Natural killer cell (primary cell): ENCODE measurements around the gene SLC2A13. TPM values are rescaled to one million over a fixed set of nuclear protein-coding genes. Genes with fewer than 3 reads are reported as not detected.

Experiments used
- ATAC-seq, 3 donors: fragments of 150-1000 bp in 2 of 3; fragments of 200-7000 bp in 1 of 3; cut with Tn5 transposase; 1 replicate in 1 of 3; 2 replicates in 2 of 3; pipeline ENCODE4 v1.10.0; 2021; ENCODE audit warnings: mild to moderate bottlenecking in 2 of 3, moderate library complexity in 2 of 3
- DNase-seq, 2 donors: peaks; one replicate each; pipeline versions ENCODE4 v3.0.0 to v3.0.0-alpha.2; 2013 to 2021; ENCODE audit warnings: mixed read lengths in 1 of 2
- H3K27ac ChIP-seq: one replicate; pipeline ENCODE4 v1.5.1; 2013; ENCODE audit warnings: mild to moderate bottlenecking, low read length
- H3K27me3 ChIP-seq: one replicate; pipeline ENCODE4 v1.6.1; 2013; ENCODE audit warnings: low read length; ENCODE audit not compliant: control insufficient read depth, insufficient read depth
- H3K36me3 ChIP-seq: one replicate; pipeline ENCODE4 v1.6.1; 2013; ENCODE audit warnings: low read length; ENCODE audit not compliant: control insufficient read depth, insufficient read depth
- H3K4me1 ChIP-seq: one replicate; pipeline ENCODE4 v1.6.1; 2013; ENCODE audit warnings: low read length; ENCODE audit not compliant: control insufficient read depth, insufficient read depth
- H3K4me3 ChIP-seq: one replicate; pipeline ENCODE4 v1.5.1; 2013; ENCODE audit warnings: low read length
- H3K9me3 ChIP-seq: one replicate; pipeline ENCODE4 v1.6.1; 2013; ENCODE audit warnings: low read length; ENCODE audit not compliant: control insufficient read depth, insufficient read depth
- H3K27ac Mint-ChIP-seq, 2 donors: one replicate each; pipeline ENCODE4 v1.8.0; 2022; ENCODE audit warnings: mild to moderate bottlenecking in 2 of 2, mixed read lengths in 2 of 2, moderate library complexity in 1 of 2
- H3K27me3 Mint-ChIP-seq, 2 donors: one replicate each; pipeline ENCODE4 v1.8.0; 2022; ENCODE audit warnings: low read depth in 2 of 2, mixed read lengths in 2 of 2
- H3K36me3 Mint-ChIP-seq: one replicate; pipeline ENCODE4 v1.8.0; 2022; ENCODE audit warnings: mixed read lengths
- H3K4me1 Mint-ChIP-seq, 2 donors: one replicate each; pipeline ENCODE4 v1.8.0; 2022; ENCODE audit warnings: mixed read lengths in 2 of 2
- H3K4me3 Mint-ChIP-seq: one replicate; pipeline ENCODE4 v1.8.0; 2022; ENCODE audit warnings: mild to moderate bottlenecking, moderate library complexity, mixed read lengths
- H3K9me3 Mint-ChIP-seq, 2 donors: one replicate each; pipeline ENCODE4 v1.8.0; 2022; ENCODE audit warnings: mixed read lengths in 2 of 2
- WGBS: methylation state at CpG from one replicate; pipeline ENCODE4 v1.1.7; 2013; ENCODE audit warnings: missing lambda C conversion rate; ENCODE audit not compliant: insufficient coverage; 5-methylcytosine and 5-hydroxymethylcytosine counted together
- intact Hi-C: fragments of 100-400 bp; cut with micrococcal nuclease; formaldehyde crosslinking; loops from one replicate; pipeline ENCODE4 v1.14.2; 2022
- total RNA-seq, 4 donors: library from RNA; stranded (reverse); fragments of 120-200 nt in 1 of 4; gene quantifications; one replicate each; pipeline versions ENCODE4 v1.2.3 to v1.2.4, GENCODE V29; 2013 to 2022
- TF ChIP-seq, protein P1 (sequence below): fragments of 200-600 bp; IDR thresholded peaks from one replicate; pipeline ENCODE4 v1.8.0; 2022; ENCODE audit warnings: antibody characterized with exemption

The SLC2A13 gene
- total RNA-seq, 3 donors from 2014 or later (not counting 1 experiment from before 2014, with no cell fraction given): 6.0 to 10.9 (median 8.7) TPM

DNA sequence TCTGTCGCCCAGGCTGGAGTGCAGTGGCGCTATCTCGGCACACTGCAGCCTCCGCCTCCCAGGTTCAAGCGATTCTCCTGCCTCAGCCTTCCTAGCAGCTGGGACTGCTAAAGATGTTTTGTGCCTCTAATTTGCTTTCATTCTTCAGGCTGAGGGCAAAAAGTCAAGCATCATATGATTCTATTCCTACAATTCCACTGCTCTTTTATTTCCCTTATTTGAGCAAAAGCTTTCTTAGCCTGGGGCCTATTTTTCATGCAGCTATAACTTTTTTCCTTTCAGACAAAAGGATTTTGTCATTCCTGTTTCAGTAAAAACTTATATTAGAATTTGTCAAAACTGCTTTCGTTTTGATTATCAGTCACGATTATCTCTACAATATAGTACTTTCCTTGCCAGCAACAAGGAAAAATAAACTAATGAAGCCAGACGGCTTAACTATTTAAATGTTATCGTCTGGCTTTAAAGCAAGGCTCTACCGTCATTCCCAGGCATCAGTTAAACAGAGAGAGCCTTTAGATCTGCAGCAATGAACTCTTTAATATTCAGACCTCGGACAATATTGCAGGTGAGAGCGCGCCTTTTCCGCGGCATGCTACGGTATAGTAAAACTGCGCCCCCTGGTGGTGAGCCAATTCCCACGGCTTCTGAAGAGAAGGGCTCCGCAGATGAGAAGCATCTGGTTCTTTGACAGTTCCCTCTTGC is 1.4 kb upstream of the SLC2A13 start:
- Histone ChIP-seq H3K4me3 (peak overlapping the region; percentile 50), H3K9me3 (no peaks in the 10 kb centered on the region), H3K4me1 (peaks cover 17% of the 10 kb centered on the region), H3K27me3 (no peaks in the 10 kb centered on the region), H3K27ac (peak overlapping the region; percentile 35), H3K36me3 (no peaks in the 10 kb centered on the region)
- TF ChIP-seq, protein P1, sequence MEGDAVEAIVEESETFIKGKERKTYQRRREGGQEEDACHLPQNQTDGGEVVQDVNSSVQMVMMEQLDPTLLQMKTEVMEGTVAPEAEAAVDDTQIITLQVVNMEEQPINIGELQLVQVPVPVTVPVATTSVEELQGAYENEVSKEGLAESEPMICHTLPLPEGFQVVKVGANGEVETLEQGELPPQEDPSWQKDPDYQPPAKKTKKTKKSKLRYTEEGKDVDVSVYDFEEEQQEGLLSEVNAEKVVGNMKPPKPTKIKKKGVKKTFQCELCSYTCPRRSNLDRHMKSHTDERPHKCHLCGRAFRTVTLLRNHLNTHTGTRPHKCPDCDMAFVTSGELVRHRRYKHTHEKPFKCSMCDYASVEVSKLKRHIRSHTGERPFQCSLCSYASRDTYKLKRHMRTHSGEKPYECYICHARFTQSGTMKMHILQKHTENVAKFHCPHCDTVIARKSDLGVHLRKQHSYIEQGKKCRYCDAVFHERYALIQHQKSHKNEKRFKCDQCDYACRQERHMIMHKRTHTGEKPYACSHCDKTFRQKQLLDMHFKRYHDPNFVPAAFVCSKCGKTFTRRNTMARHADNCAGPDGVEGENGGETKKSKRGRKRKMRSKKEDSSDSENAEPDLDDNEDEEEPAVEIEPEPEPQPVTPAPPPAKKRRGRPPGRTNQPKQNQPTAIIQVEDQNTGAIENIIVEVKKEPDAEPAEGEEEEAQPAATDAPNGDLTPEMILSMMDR: peak; percentile 96
- peak; percentile 38 to 72 (median 41) for ATAC-seq
- intact Hi-C loops: loop anchor here (1.0 to 5.0 kb wide), 5 partner anchors 96 to 1790 kb away; partner anchors contain the start of gene ALG10B
- Mint-ChIP-seq H3K27ac (peak overlapping the region; percentile 79 to 83), H3K4me1 (peaks cover 34 to 36% of the 10 kb centered on the region in 2 donors), H3K4me3 (peak overlapping the region; percentile 97), H3K36me3 (no peaks in the 10 kb centered on the region), H3K9me3 (no peaks in the 10 kb centered on the region), H3K27me3 (peaks cover 7 to 17% of the 10 kb centered on the region in 2 donors)
- peak; percentile 83 to 93 for DNase-seq
- 24% methylated on average over 19 of the region's 19 CpGs for WGBS

DNA sequence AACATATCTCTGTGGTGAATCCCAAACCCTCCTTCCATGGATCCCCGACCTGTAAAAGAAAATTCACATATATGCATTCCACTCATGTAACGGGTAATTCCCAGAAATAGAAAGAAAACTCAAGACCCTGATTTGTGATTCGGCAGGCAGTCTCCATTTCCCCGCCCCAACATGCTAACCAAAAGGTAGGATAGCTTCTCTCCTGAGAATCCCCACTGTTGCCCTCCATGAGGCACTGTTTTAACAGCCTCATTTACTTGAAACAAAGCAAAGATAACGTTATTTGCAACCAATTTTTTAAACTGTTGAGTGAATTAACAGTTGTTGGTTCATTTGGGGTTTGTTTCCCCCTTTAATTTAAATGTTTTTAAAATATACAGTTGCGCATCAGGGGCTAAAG is 774 bp upstream of the SLC2A13 start:
- H3K4me1 Mint-ChIP-seq: peaks cover 34 to 42% of the 10 kb centered on the region in 2 donors
- intact Hi-C loops: loop anchor here (1.0 to 5.0 kb wide), 5 partner anchors 95 to 1789 kb away; partner anchors contain the start of gene ALG10B
- ATAC-seq (no peak), DNase-seq (peak in 1 of 2 donors; percentile 32)
- peak overlapping the region; percentile 97 for H3K4me3 Mint-ChIP-seq
- H3K27ac Mint-ChIP-seq: peak overlapping the region; percentile 79 to 83
- peaks cover 7 to 17% of the 10 kb centered on the region in 2 donors for H3K27me3 Mint-ChIP-seq
- H3K27me3 ChIP-seq: no peaks in the 10 kb centered on the region
- H3K9me3 ChIP-seq: no peaks in the 10 kb centered on the region
- H3K4me1 ChIP-seq: peaks cover 17% of the 10 kb centered on the region
- no peak overlapping the region for H3K4me3 ChIP-seq
- H3K36me3 ChIP-seq: no peaks in the 10 kb centered on the region
- TF ChIP-seq, protein P1: no peak
- WGBS: 87% methylated on average over 5 of the region's 6 CpGs
- H3K27ac ChIP-seq: peak overlapping the region; percentile 35
- H3K9me3 Mint-ChIP-seq: no peaks in the 10 kb centered on the region
- no peaks in the 10 kb centered on the region for H3K36me3 Mint-ChIP-seq

- Mint-ChIP-seq H3K36me3 (no peaks in the 10 kb centered on the region), H3K4me1 (peaks cover 34 to 45% of the 10 kb centered on the region in 2 donors), H3K4me3 (peak overlapping the region; percentile 97), H3K27me3 (peaks cover 7 to 17% of the 10 kb centered on the region in 2 donors), H3K27ac (peak overlapping the region; percentile 79 to 83), H3K9me3 (no peaks in the 10 kb centered on the region)
- H3K4me1 ChIP-seq: peaks cover 17% of the 10 kb centered on the region
- no peaks in the 10 kb centered on the region for H3K36me3 ChIP-seq
- intact Hi-C loops: loop anchor here (5.0 kb wide), 1 partner anchor 1789 kb away; the partner anchor contains the start of gene ALG10B
- H3K4me3 ChIP-seq: peak overlapping the region; percentile 8
- TF ChIP-seq, protein P1: no peak
- DNase-seq (no peak), ATAC-seq (no peak)
- no peaks in the 10 kb centered on the region for H3K9me3 ChIP-seq
- no peaks in the 10 kb centered on the region for H3K27me3 ChIP-seq
- H3K27ac ChIP-seq: no peak overlapping the region
- 23% methylated on average over 9 of the region's 9 CpGs for WGBS
Observed at GRCh38 chr12:40106202-40106533, 287 bp upstream of the SLC2A13 start.
